G401.6 (cell line): ENCODE results near the gene NAGLU.
A peak's percentile ranks its signal among the peaks of the same experiment; 100 is the strongest.

Experiments used
- FAIRE-seq: peaks from 2 replicates; lab custom pipeline; 2012; peaks lifted over from hg19 to GRCh38; lab: Jason Lieb, UNC

The NAGLU gene

DNA sequence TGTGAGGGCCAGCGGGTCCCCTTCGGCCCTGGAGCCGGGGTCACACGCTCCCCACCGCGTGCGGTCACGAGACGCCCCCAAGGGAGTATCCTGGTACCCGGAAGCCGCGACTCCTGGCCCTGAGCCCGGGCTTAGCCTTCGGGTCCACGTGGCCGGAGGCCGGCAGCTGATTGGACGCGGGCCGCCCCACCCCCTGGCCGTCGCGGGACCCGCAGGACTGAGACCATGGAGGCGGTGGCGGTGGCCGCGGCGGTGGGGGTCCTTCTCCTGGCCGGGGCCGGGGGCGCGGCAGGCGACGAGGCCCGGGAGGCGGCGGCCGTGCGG, at the start of gene NAGLU:
NAGLU (plus strand) TSS at position 194 of the 324 bp plus-strand sequence; CDS start at position 226, 32 bp downstream.
- FAIRE-seq = no peak

DNA sequence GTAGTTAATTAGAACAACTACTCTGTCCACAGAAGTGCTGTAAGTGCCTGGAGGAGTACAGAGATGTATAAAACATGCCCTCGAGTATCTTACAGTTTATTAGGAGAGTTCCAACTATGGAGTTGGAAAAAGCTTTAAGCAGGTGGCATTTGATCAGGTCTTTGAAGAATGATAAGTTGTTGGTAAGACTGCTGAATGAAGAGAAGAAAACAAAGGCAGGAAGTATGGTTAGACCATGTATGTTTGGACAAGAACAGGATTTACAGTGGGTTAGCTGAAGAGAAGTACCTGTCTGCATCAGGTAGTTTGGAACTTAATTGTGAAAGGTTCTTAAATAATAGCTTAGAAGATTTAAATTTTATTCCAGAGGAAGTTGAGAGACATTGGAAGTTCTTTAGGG, 48.0 kb upstream of the NAGLU start:
- FAIRE-seq = no peak

DNA sequence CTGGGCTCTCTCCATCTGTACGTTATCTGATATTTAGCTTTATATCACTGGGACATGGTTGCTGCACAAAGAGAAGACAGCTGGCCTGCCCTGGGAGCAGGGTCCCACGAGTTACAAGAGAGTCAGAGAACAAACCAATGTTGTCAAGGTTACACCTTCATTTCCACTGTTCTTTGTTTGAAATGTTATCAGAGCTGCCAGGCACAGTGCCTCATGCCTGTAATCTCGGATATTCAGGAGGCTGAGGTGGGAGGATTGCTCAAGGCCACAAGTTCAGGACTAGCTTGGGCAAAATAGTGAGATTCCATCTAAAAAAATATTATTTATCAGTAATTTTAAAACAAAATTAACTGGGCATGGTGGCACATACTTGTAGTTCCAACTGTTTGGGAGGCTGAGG, 42.7 kb upstream of the NAGLU start:
- FAIRE-seq = no peak

DNA sequence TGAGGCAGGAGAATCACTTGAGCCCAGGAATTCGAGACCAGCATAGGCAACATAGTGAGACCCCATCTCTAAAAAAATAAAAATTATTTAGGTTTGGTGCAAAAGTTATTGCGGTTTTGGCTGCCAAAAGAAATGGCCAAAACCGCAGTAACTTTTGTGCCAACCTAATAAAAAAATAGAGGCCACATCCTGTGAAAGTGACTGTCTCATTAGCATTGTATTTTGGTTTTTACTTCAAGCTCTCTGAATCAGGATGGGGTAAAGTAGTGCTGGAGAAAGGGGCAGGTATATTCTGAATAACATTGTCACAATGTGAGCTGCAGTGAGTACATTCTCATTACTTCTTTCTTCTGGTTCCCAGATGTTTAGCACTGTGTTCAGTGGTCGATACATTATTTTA, 41.4 kb upstream of the NAGLU start:
- FAIRE-seq = no peak

GRCh38 chr17:42498828-42499227, 37.2 kb upstream of the NAGLU start:
- FAIRE-seq = no peak

DNA sequence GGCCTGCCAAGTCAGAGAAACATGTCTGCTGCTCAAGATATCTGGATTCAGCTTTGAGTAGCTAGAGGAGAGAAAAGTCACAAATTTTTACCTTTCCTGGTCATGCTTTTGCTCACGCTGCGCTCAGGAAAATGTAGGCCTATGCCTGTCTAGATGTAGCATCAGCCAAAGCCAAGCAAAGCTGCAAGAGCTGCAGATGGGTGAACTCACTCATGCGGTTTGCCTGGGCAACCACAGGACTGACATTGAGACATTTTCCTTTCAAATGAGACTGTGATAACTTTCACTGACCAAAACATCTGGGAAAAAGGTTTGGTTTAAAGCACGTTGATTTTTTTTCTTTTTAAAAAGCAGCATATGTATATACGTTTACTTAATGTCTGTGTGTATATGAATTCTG, 34.0 kb upstream of the NAGLU start:
- no peak for FAIRE-seq

- no peak for FAIRE-seq
Observed at GRCh38 chr17:42502926-42503325, 33.1 kb upstream of the NAGLU start.

DNA sequence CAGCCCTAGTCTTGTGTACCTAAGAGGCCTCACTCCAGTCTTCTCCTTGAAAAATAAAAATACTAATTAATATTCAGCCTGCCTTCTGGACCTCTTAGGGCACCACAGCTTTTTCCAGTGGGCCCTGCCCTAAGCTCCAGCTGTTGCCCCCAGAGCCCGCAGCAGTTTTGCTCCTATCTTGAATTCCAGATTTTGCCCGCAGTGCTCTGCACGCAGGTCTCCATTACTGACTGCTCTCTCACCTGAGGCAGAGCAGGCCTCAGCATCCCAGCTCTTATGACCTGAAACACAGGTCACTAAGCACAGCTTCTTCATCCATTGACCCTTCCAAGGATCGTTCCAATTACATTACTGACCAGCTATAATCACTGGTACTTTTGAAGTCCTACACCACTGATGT, 28.4 kb upstream of the NAGLU start:
- FAIRE-seq = no peak

GRCh38 chr17:42508426-42509165, 27.4 kb upstream of the NAGLU start:
- FAIRE-seq = no peak

DNA sequence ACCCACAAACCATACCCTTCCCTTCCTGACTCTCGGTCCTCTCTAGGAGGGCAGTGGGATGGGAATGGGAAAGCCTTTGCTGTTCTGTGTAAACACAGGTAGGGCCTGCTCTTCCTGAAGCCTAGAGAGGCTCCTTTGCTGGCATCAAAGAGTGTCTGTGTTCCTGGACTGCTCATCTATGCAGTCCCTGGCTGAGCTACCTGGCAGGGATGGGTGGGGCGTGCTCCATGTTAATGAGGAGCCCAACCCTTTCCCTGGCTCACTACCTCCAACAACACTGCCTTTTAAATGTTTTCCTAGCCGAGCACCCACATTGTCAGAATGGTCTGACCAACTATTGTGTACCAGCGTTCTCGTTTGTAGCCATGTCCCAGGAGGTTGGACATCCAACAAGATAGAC, 26.6 kb upstream of the NAGLU start:
- FAIRE-seq = no peak

GRCh38 chr17:42509841-42510240, 26.2 kb upstream of the NAGLU start:
- no peak for FAIRE-seq

DNA sequence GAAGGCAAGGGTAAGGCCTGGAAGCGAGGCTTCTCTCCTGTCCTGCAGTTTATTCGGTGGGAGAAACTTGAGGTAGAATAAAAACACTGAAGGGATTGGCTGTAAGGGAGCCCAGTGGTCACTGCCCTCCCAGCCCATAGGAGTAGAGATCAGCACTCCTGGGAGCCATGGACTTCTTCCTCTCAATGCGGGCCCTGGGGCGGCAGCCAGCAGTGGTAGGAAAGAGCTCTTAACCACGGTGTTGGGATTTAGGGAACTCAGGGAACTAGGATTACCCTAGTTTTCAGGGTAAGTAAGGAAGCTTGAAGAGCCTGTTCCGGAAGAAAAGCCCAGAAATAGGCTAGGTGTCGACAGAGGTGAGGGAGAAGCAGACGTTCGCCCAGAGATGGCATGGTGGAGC, 23.8 kb upstream of the NAGLU start:
- no peak for FAIRE-seq

DNA sequence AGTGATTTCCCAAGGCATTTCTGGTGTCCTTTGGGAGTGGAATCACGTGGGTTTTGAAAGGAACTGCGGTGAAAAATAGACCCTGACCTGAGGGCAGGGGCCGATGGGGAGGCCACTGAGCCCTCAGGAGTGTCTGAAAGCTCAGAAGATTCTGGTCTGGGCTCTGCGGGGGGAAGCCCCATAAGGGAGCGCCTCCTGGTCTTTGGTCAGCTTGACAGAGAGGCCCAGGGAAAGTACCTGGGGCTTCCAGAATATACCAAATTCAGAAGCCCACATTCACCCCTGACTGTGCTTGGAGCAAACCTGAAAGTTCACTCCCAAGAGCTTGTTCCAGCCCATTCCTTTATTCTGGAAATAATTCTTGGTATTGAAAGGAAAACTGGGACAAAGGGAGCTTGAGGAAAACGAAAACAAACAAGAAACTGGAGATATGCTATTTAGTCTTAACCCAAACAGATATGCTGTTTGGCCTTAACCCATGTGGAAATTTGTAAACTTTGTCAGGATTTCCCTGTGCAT, 23.2 kb upstream of the NAGLU start:
- no peak for FAIRE-seq

- FAIRE-seq = no peak
Observed at GRCh38 chr17:42513686-42514085, 22.4 kb upstream of the NAGLU start.

- no peak for FAIRE-seq
Observed at GRCh38 chr17:42514279-42514678, 21.8 kb upstream of the NAGLU start.

DNA sequence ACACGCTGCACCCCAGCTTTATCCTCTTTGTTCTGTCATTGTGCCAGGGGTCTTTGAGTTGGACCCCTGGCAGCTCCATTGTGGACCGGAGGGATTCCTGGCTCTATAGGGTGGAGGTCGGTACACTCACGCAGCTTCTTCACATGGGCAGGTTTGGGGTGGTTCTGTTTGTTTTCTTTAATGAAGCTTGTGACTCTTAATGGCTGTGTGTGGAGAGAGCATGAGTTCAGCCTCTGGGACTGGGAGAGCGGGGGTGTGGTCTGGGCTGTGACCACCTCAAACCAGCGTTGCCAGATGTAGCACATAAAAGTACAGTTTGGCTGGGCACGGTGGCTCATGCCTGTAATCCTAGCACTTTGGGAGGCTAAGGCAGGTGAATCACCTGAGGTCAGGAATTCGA, 21.2 kb upstream of the NAGLU start:
- FAIRE-seq = no peak

- peak; percentile 91 for FAIRE-seq
Observed at GRCh38 chr17:42517516-42517915, 18.5 kb upstream of the NAGLU start.

- no peak for FAIRE-seq
Observed at GRCh38 chr17:42518046-42518754, 17.8 kb upstream of the NAGLU start.

DNA sequence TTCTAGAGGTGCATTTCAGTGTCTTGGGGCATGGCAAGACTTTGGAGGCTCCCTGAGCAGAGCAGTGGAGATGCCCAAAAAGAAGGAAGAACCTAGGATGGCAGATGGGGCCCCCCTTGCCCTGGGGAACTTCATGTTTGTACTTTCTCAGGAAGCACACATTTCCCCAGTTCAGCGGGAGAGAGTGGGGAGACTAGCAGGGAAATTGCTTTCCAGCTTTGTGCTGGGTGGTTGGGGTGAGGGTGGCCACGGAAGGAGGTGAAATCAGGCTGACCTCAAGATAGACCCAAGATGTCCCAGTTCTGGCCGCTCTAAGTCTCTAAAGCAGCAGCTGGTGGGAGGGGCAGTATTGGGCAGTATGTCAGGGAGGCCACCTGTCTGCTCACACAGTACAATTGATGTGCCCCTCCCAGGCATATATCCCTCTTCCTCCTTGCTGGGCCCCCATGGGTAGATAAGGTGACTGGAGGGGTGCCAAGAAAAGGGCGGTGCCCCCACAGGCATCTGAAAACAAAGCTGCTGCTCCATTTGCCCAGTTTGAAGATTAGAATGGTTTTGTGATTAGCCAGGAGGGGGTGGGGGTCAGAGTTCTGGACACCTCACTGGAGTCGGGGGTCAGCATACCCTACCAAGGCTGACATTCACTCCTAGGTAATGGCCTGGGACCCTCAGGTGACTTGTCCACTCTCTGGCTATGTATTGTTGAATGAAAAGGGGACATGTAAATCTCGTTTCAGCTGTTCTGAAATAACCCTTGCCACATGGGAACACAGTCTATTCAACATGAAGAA, 17.1 kb upstream of the NAGLU start:
- FAIRE-seq = no peak

- FAIRE-seq = peak; percentile 98
Observed at GRCh38 chr17:42519546-42520491, 16.2 kb upstream of the NAGLU start.

- FAIRE-seq = no peak
Observed at GRCh38 chr17:42520540-42520951, 15.5 kb upstream of the NAGLU start.

GRCh38 chr17:42521036-42521435, 15.0 kb upstream of the NAGLU start:
- FAIRE-seq = no peak
